Measurements from ENCODE around the gene IRGQ. TPM values are rescaled to one million over a fixed set of nuclear protein-coding genes. Genes with fewer than 3 reads are reported as not detected.

Gene IRGQ
- polyA plus RNA-seq, 2 donors, result 3.1 to 4.1 TPM

GRCh38 chr19:43540381-43540780, 55.6 kb downstream of the IRGQ start:
- H3K4me1 ChIP-seq (ENCODE audit: control insufficient read depth in 2 of 2, insufficient read depth in 2 of 2, low read length in 1 of 2), result no peaks in the 10 kb centered on the region
- H3K4me3 ChIP-seq (ENCODE audit: low read depth in 1 of 2, low read length in 2 of 2), result no peak overlapping the region
- WGBS, 2 donors, result 93 to 99% methylated on average over 3 of the region's 3 CpGs
- no peak overlapping the region for H3K27ac ChIP-seq (ENCODE audit: low read depth in 2 of 2, low read length in 1 of 2)
- no peaks in the 10 kb centered on the region for H3K27me3 ChIP-seq (ENCODE audit: control insufficient read depth in 1 of 2, insufficient read depth in 2 of 2, low read length in 2 of 2)
- peaks cover 4 to 19% of the 10 kb centered on the region in 2 donors for H3K36me3 ChIP-seq (ENCODE audit: control insufficient read depth in 2 of 2, insufficient read depth in 2 of 2, low read length in 1 of 2)
- H3K9me3 ChIP-seq (ENCODE audit: control insufficient read depth in 2 of 2, insufficient read depth in 1 of 2, low read depth in 1 of 2, low read length in 1 of 2), result no peaks in the 10 kb centered on the region

- Histone ChIP-seq H3K36me3 (ENCODE audit: control insufficient read depth in 2 of 2, insufficient read depth in 2 of 2, low read length in 1 of 2) (peaks cover 4 to 15% of the 10 kb centered on the region in 2 donors), H3K27ac (ENCODE audit: low read depth in 2 of 2, low read length in 1 of 2) (no peak overlapping the region), H3K4me1 (ENCODE audit: control insufficient read depth in 2 of 2, insufficient read depth in 2 of 2, low read length in 1 of 2) (no peaks in the 10 kb centered on the region), H3K4me3 (ENCODE audit: low read depth in 1 of 2, low read length in 2 of 2) (no peak overlapping the region), H3K9me3 (ENCODE audit: control insufficient read depth in 2 of 2, insufficient read depth in 1 of 2, low read depth in 1 of 2, low read length in 1 of 2) (no peaks in the 10 kb centered on the region), H3K27me3 (ENCODE audit: control insufficient read depth in 1 of 2, insufficient read depth in 2 of 2, low read length in 2 of 2) (no peaks in the 10 kb centered on the region)
These were observed 57.0 kb downstream of the IRGQ start for GRCh38 chr19:43538922-43539321.

GRCh38 chr19:43534816-43535761, 60.8 kb downstream of the IRGQ start:
- Histone ChIP-seq H3K27ac (ENCODE audit: low read depth in 2 of 2, low read length in 1 of 2) (peak overlapping the region; percentile 8 to 95), H3K36me3 (ENCODE audit: control insufficient read depth in 2 of 2, insufficient read depth in 2 of 2, low read length in 1 of 2) (no peaks in the 10 kb centered on the region), H3K4me3 (ENCODE audit: low read depth in 1 of 2, low read length in 2 of 2) (no peak overlapping the region), H3K27me3 (ENCODE audit: control insufficient read depth in 1 of 2, insufficient read depth in 2 of 2, low read length in 2 of 2) (no peaks in the 10 kb centered on the region), H3K4me1 (ENCODE audit: control insufficient read depth in 2 of 2, insufficient read depth in 2 of 2, low read length in 1 of 2) (peaks cover 0 to 3% of the 10 kb centered on the region in 2 donors), H3K9me3 (ENCODE audit: control insufficient read depth in 2 of 2, insufficient read depth in 1 of 2, low read depth in 1 of 2, low read length in 1 of 2) (no peaks in the 10 kb centered on the region)
- WGBS, 2 donors, result 56 to 59% methylated on average over 54 to 62 of the region's 62 CpGs

Other genes starting within 250 kb of the IRGQ start
- gene CD177, start 242.4 kb downstream of the IRGQ start, polyA plus RNA-seq, result under 1 TPM; 0.06 to 0.53 TPM
- gene TEX101, start 181.2 kb downstream of the IRGQ start, polyA plus RNA-seq, result 1 to 10 TPM in 1 of 2 donors, under 1 TPM in 1; 0.96 to 2.4 TPM
- gene LYPD3, start 130.5 kb downstream of the IRGQ start, polyA plus RNA-seq, result 100 to 1,000 TPM; 208 to 770 TPM
- 10 to 100 TPM; 58.1 to 70.1 TPM for gene PHLDB3, start 91.4 kb downstream of the IRGQ start, polyA plus RNA-seq
- 10 to 100 TPM; 50.5 to 78.9 TPM for gene ETHE1, start 68.9 kb downstream of the IRGQ start, polyA plus RNA-seq
- 1 to 10 TPM in 1 of 2 donors, under 1 TPM in 1; 0.59 to 1.0 TPM for gene ZNF575, start 62.9 kb downstream of the IRGQ start, polyA plus RNA-seq
- 10 to 100 TPM; 13.7 to 14.4 TPM for gene XRCC1, start 20.6 kb downstream of the IRGQ start, polyA plus RNA-seq
- gene PINLYP, start 20.3 kb downstream of the IRGQ start, polyA plus RNA-seq, result 10 to 100 TPM; 13.5 to 17.6 TPM
- gene ZNF576, start 461 bp upstream of the IRGQ start, polyA plus RNA-seq, result 10 to 100 TPM in 1 of 2 donors, 1 to 10 TPM in 1; 6.8 to 13.0 TPM
- under 1 TPM; 0.14 to 0.71 TPM for gene SRRM5, start 16.0 kb upstream of the IRGQ start, polyA plus RNA-seq
- gene ZNF428, start 23.5 kb upstream of the IRGQ start, polyA plus RNA-seq, result 10 to 100 TPM; 20.4 to 27.3 TPM
- gene CADM4, start 43.7 kb upstream of the IRGQ start, polyA plus RNA-seq, result 10 to 100 TPM in 1 of 2 donors, 1 to 10 TPM in 1; 9.7 to 21.7 TPM
- 1 to 10 TPM; 5.4 to 5.6 TPM for gene PLAUR, start 74.0 kb upstream of the IRGQ start, polyA plus RNA-seq
- not detected for gene IRGC, start 119.9 kb upstream of the IRGQ start, polyA plus RNA-seq
- 10 to 100 TPM; 15.8 to 23.2 TPM for gene SMG9, start 158.8 kb upstream of the IRGQ start, polyA plus RNA-seq
- 1 to 10 TPM; 3.9 to 4.6 TPM for gene KCNN4, start 184.8 kb upstream of the IRGQ start, polyA plus RNA-seq
- 10 to 100 TPM in 1 of 2 donors, 1 to 10 TPM in 1; 3.8 to 12.3 TPM for gene LYPD5, start 206.3 kb upstream of the IRGQ start, polyA plus RNA-seq
- gene ZNF283, start 231.2 kb upstream of the IRGQ start, polyA plus RNA-seq, result 1 to 10 TPM; 1.6 to 3.2 TPM